ENCODE measurements around the gene PRDX2. TPM values are rescaled to one million over a fixed set of nuclear protein-coding genes. Genes with fewer than 3 reads are reported as not detected.

PRDX2 gene
- total RNA-seq, 1 experiment from 2014 or later, result 271 TPM

DNA sequence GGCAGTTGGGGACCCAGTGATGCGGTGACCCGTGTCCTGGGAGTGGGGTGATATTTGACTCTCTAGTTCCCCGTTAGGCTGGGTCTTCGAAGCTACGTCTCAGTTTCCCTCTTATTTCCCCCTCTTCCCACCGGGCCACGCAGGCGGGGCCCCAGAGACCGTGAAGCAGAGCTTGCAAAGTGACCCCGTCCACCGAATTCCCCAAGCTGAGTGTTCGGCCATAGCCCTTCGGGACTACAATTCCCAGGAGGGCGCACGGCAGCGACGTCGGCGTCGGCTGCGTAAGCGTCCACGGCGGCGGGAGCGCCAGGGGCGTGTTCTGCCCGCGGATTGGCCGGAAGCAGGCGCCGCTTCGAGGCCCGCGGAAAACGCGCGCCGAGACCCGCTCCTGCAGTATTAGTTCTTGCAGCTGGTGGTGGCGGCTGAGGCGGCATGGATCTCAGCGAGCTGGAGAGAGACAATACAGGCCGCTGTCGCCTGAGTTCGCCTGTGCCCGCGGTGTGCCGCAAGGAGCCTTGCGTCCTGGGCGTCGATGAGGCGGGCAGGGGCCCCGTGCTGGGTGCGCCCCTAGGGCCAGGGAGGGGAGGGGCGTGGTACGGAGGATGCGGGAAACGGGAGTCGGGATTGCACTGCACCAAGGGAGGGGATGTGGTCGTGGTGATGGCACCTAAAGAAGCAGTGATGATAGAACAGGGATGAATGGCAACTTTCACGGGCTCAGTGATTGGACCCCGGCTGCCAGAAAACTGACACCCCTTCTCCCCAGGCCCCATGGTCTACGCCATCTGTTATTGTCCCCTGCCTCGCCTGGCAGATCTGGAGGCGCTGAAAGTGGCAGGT is 4.9 kb upstream of the PRDX2 start, which contains the start of gene RNASEH2A:
TSS of gene RNASEH2A (plus strand) at position 343 of the 840 bp plus-strand sequence. CDS start at position 433, 90 bp downstream.
- no peak within 1 kb of the TSS for H3K27ac ChIP-seq
- peak within 1 kb of the TSS; percentile 96 for H3K4me2 ChIP-seq
- H3K27me3 ChIP-seq (ENCODE audit: insufficient read depth, low read depth), result no peaks in the 10 kb centered on the region
- H3K36me3 ChIP-seq (ENCODE audit: low read depth), result peaks cover 4% of the 10 kb centered on the region; the same call in 1 of the 2 replicates
- peaks cover 16% of the 10 kb centered on the region for H3F3A ChIP-seq (ENCODE audit: insufficient read depth, low read depth)
- H3K9me2 ChIP-seq (ENCODE audit: insufficient read depth), result no peaks in the 10 kb centered on the region
- peaks cover 10% of the 10 kb centered on the region; the same call in 1 of the 2 replicates for H3K79me2 ChIP-seq (ENCODE audit: low read depth)
- no peaks in the 10 kb centered on the region for H4K20me1 ChIP-seq (ENCODE audit: insufficient read depth)
- CTCF ChIA-PET, result interaction anchor here (0.6 kb wide), 3 partner anchors 24 to 68 kb away, joined by 3 to 4 read pairs (median 4); no protein-coding TSS in a partner anchor
- H2AFZ ChIP-seq, result peak within 1 kb of the TSS; percentile 100
- peaks cover 21% of the 10 kb centered on the region; the same call in 1 of the 2 replicates for H3K4me1 ChIP-seq (replicated peaks; ENCODE audit: insufficient read depth)
- TF ChIP-seq, protein P1, sequence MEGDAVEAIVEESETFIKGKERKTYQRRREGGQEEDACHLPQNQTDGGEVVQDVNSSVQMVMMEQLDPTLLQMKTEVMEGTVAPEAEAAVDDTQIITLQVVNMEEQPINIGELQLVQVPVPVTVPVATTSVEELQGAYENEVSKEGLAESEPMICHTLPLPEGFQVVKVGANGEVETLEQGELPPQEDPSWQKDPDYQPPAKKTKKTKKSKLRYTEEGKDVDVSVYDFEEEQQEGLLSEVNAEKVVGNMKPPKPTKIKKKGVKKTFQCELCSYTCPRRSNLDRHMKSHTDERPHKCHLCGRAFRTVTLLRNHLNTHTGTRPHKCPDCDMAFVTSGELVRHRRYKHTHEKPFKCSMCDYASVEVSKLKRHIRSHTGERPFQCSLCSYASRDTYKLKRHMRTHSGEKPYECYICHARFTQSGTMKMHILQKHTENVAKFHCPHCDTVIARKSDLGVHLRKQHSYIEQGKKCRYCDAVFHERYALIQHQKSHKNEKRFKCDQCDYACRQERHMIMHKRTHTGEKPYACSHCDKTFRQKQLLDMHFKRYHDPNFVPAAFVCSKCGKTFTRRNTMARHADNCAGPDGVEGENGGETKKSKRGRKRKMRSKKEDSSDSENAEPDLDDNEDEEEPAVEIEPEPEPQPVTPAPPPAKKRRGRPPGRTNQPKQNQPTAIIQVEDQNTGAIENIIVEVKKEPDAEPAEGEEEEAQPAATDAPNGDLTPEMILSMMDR (conservative IDR thresholded peaks at IDR 0.05), result no peak
- TF ChIP-seq EZH2 (IDR thresholded peaks at IDR 0.05; ENCODE audit: low read depth), result no peak
- DNase-seq, result peak; percentile 81 to 85
- H3K9me3 ChIP-seq (ENCODE audit: insufficient read depth, low read depth), result no peaks in the 10 kb centered on the region
- POLR2A ChIA-PET (ENCODE audit: unreplicated experiment), result interaction anchor here (0.5 to 0.8 kb wide), 3 partner anchors 17 to 365 kb away, joined by 4 to 10 read pairs (median 5); no protein-coding TSS in a partner anchor
- peak within 1 kb of the TSS; percentile 91 for H3K4me3 ChIP-seq
- BruUV-seq (replicated peaks), result no TSS peak
- intact Hi-C loops (cut with micrococcal nuclease; ENCODE audit: unreplicated experiment), result no loop called here

- intact Hi-C loops (cut with micrococcal nuclease; ENCODE audit: unreplicated experiment), result no loop called here
- Histone ChIP-seq H2AFZ (no peak overlapping the region), H3K4me3 (no peak overlapping the region), H3K27ac (no peak overlapping the region), H3K4me1 (replicated peaks; ENCODE audit: insufficient read depth) (peaks cover 29% of the 10 kb centered on the region), H3F3A (ENCODE audit: insufficient read depth, low read depth) (peaks cover 34% of the 10 kb centered on the region), H3K27me3 (ENCODE audit: insufficient read depth, low read depth) (no peaks in the 10 kb centered on the region), H3K36me3 (ENCODE audit: low read depth) (0 out of 2 replicates have a peak, but pooled peaks cover 7% of the 10 kb centered on the region), H3K4me2 (no peak overlapping the region), H3K79me2 (ENCODE audit: low read depth) (peaks cover 30% of the 10 kb centered on the region), H3K9me3 (ENCODE audit: insufficient read depth, low read depth) (no peaks in the 10 kb centered on the region), H3K9me2 (ENCODE audit: insufficient read depth) (no peaks in the 10 kb centered on the region), H4K20me1 (ENCODE audit: insufficient read depth) (0 out of 2 replicates have a peak, but pooled peaks cover 5% of the 10 kb centered on the region)
- TF ChIP-seq EZH2 (IDR thresholded peaks at IDR 0.05; ENCODE audit: low read depth), result no peak
- TF ChIP-seq, protein P1 (conservative IDR thresholded peaks at IDR 0.05), result no peak
- BruUV-seq (replicated peaks), result no TSS peak
- ChIA-PET POLR2A (ENCODE audit: unreplicated experiment) (no interaction called here), CTCF (no interaction called here)
- no peak for DNase-seq
These were observed 2.5 kb upstream of the PRDX2 start for GRCh38 chr19:12804051-12804450.

DNA sequence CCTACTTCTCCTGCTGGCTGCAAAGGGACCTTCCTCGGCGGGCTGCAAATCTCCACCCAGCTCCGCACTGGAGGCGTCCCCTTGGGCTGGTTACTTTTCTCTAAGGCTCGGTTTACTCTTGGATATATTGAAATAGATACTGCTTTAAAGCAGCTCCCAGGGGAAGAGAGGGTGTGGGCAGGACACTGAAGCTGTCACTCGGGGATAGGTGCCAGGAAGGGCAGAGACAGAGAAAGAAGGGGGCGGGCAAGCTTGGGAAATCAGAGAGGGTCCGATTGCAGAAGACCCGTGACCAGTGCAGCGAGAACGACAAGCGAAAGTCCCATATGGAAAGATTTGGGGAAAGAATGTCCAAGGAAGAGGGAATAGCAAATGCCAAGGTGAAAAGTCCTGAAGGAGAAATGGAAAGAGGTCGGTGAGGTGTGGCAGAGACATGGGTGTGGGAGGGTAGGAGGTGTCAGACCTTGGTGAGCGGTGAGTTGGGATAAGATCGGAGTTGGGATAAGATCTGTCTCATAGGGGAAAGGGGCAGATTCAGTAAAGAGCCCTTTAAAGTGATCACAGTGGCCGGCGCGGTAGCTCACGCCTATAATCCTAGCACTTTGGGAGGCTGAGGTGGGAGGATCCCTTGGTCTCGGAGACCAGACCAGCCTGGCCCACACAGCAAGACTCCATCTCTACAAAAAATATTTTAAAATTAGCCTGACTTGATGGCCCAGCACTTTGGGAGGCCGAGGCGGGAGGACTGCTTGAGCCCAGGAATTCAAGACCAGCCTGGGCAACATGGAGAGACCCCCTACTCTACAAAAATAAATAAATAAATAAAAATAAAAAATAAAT is 887 bp upstream of the PRDX2 start:
- no peak for DNase-seq
- CTCF ChIA-PET, result no interaction called here
- no peaks in the 10 kb centered on the region for H3K9me2 ChIP-seq (ENCODE audit: insufficient read depth)
- H3K36me3 ChIP-seq (ENCODE audit: low read depth), result 0 out of 2 replicates have a peak, but pooled peaks cover 7% of the 10 kb centered on the region
- intact Hi-C loops (cut with micrococcal nuclease; ENCODE audit: unreplicated experiment), result no loop called here
- POLR2A ChIA-PET (ENCODE audit: unreplicated experiment), result no interaction called here
- no TSS peak for BruUV-seq (replicated peaks)
- H3K79me2 ChIP-seq (ENCODE audit: low read depth), result peaks cover 30% of the 10 kb centered on the region
- H3K4me2 ChIP-seq, result peak overlapping the region; percentile 95
- H3F3A ChIP-seq (ENCODE audit: insufficient read depth, low read depth), result peaks cover 46% of the 10 kb centered on the region
- no peaks in the 10 kb centered on the region for H3K9me3 ChIP-seq (ENCODE audit: insufficient read depth, low read depth)
- no peaks in the 10 kb centered on the region for H3K27me3 ChIP-seq (ENCODE audit: insufficient read depth, low read depth)
- peaks cover 28% of the 10 kb centered on the region for H3K4me1 ChIP-seq (replicated peaks; ENCODE audit: insufficient read depth)
- H2AFZ ChIP-seq, result peak overlapping the region; percentile 92
- TF ChIP-seq EZH2 (IDR thresholded peaks at IDR 0.05; ENCODE audit: low read depth), result no peak
- TF ChIP-seq, protein P1 (conservative IDR thresholded peaks at IDR 0.05), result no peak
- H4K20me1 ChIP-seq (ENCODE audit: insufficient read depth), result 0 out of 2 replicates have a peak, but pooled peaks cover 5% of the 10 kb centered on the region
- H3K4me3 ChIP-seq, result peak overlapping the region; percentile 89
- no peak overlapping the region for H3K27ac ChIP-seq
